Muscle of arm (tissue), 12 donors: ENCODE data around the gene FITM2. TPM values are rescaled to one million over a fixed set of nuclear protein-coding genes. Genes with fewer than 3 reads are reported as not detected.

Experiments used
- DNase-seq: peaks from one replicate; pipeline ENCODE4 v3.0.0-alpha.2; 2013
- polyA plus RNA-seq, 12 donors: library from polyadenylated mRNA; unstranded; fragments of 120-200 nt; gene quantifications; one replicate each; pipeline ENCODE4 v1.2.1, GENCODE V29; 2013; ENCODE audit not compliant: insufficient read length in 12 of 12

The FITM2 gene
- polyA plus RNA-seq, 12 donors, result 5.3 to 10.3 (median 7.2) TPM; not detected in 1

GRCh38 chr20:44287272-44288097 is 23.5 kb downstream of the FITM2 start:
- DNase-seq, result no peak

- no peak for DNase-seq
These were observed 27.0 kb downstream of the FITM2 start for GRCh38 chr20:44284032-44284431.

- DNase-seq, result no peak
These were observed 28.8 kb downstream of the FITM2 start for GRCh38 chr20:44282192-44282591.

- DNase-seq, result no peak
These were observed 30.6 kb downstream of the FITM2 start for GRCh38 chr20:44280387-44280786.

GRCh38 chr20:44279228-44279627 is 31.8 kb downstream of the FITM2 start:
- no peak for DNase-seq

GRCh38 chr20:44274303-44275017 is 36.5 kb downstream of the FITM2 start:
- DNase-seq, result no peak

GRCh38 chr20:44273231-44274215 is 37.5 kb downstream of the FITM2 start:
- DNase-seq, result no peak

- DNase-seq, result no peak
These were observed 38.9 kb downstream of the FITM2 start for GRCh38 chr20:44271915-44272663.

- DNase-seq, result no peak
These were observed 42.2 kb downstream of the FITM2 start for GRCh38 chr20:44268802-44269201.

- no peak for DNase-seq
These were observed 46.7 kb downstream of the FITM2 start for GRCh38 chr20:44264287-44264686.

GRCh38 chr20:44258226-44258890 is 52.6 kb downstream of the FITM2 start:
- no peak for DNase-seq

GRCh38 chr20:44256961-44257360 is 54.0 kb downstream of the FITM2 start:
- no peak for DNase-seq

GRCh38 chr20:44255942-44256341 is 55.1 kb downstream of the FITM2 start:
- no peak for DNase-seq

- no peak for DNase-seq
These were observed 56.9 kb downstream of the FITM2 start for GRCh38 chr20:44254073-44254472.

- DNase-seq, result no peak
These were observed 57.5 kb downstream of the FITM2 start for GRCh38 chr20:44253528-44253927.

Other genes with a start within 250 kb of the FITM2 start
- 100 to 1,000 TPM in 2 of 12 donors, 10 to 100 TPM in 10; 20.5 to 116 (median 74.7) TPM for gene JPH2, start 124.0 kb downstream of the FITM2 start, polyA plus RNA-seq
- gene OSER1, start 100.4 kb downstream of the FITM2 start, polyA plus RNA-seq, result 10 to 100 TPM in 10 of 12 donors, 1 to 10 TPM in 1, not detected in 1; 9.1 to 35.7 (median 28.8) TPM
- gene GDAP1L1, start 63.9 kb downstream of the FITM2 start, polyA plus RNA-seq, result 1 to 10 TPM in 1 of 12 donors, under 1 TPM in 6, not detected in 5; 0.09 to 1.0 (median 0.30) TPM
- gene R3HDML, start 25.8 kb upstream of the FITM2 start, polyA plus RNA-seq, result not detected
- gene HNF4A, start 44.5 kb upstream of the FITM2 start, polyA plus RNA-seq, result 10 to 100 TPM in 1 of 12 donors, under 1 TPM in 5, not detected in 6; 0.04 to 40.5 (median 0.30) TPM
- 10 to 100 TPM in 2 of 12 donors, 1 to 10 TPM in 9, not detected in 1; 3.9 to 13.7 (median 6.8) TPM for gene TTPAL, start 164.7 kb upstream of the FITM2 start, polyA plus RNA-seq
- gene SERINC3, start 210.9 kb upstream of the FITM2 start, polyA plus RNA-seq, result 10 to 100 TPM in 11 of 12 donors, not detected in 1; 38.1 to 61.1 (median 54.9) TPM